OCI-LY3 (cell line): ENCODE measurements around the gene MAPKAPK2.

Experiments
- H2AFZ ChIP-seq: fragments of 200-600, 300-600 bp; shearing (Covaris generic); 2 replicates; pipeline ENCODE4 v1.6.0; 2014; ENCODE audit warnings: antibody characterized with exemption, low read depth, low read length
- H3K27ac ChIP-seq: fragments of 200-600, 300-600 bp; sonication (generic); 2 replicates; pipeline ENCODE4 v1.5.1; 2014; ENCODE audit warnings: mild to moderate bottlenecking, low read length, moderate library complexity, mixed read lengths
- H3K27me3 ChIP-seq: fragments of 200-600, 300-600 bp; sonication (generic); 2 replicates; pipeline ENCODE4 v1.6.1; 2014; ENCODE audit warnings: low read depth, low read length, mixed read lengths
- H3K36me3 ChIP-seq: fragments of 200-600, 300-600 bp; sonication (generic); replicated peaks from 2 replicates; pipeline ENCODE3; 2014; ENCODE audit warnings: low read depth, low read length, mixed read lengths
- H3K4me1 ChIP-seq: fragments of 300-600, 200-600 bp; sonication (generic); 2 replicates; pipeline ENCODE4 v1.6.1; 2014; ENCODE audit warnings: low read length, mixed read lengths
- H3K4me2 ChIP-seq: fragments of 200-600, 300-600 bp; sonication (generic); 2 replicates; pipeline ENCODE4 v1.6.1; 2014; ENCODE audit warnings: low read length, mixed read lengths
- H3K4me3 ChIP-seq: fragments of 300-600, 200-600 bp; sonication (generic); 2 replicates; pipeline ENCODE4 v1.5.1; 2014; ENCODE audit warnings: antibody characterized with exemption, mild to moderate bottlenecking, low read length, moderate library complexity
- H3K79me2 ChIP-seq: fragments of 300-600, 200-600 bp; shearing (Covaris generic); 2 replicates; pipeline ENCODE4 v1.6.1; 2014; ENCODE audit warnings: mild to moderate bottlenecking, low read length, mixed read lengths
- H3K9ac ChIP-seq: fragments of 300-600, 200-600 bp; shearing (Covaris generic); 2 replicates; pipeline ENCODE4 v1.6.0; 2014; ENCODE audit warnings: mild to moderate bottlenecking, low read length, moderate library complexity
- H3K9me3 ChIP-seq: fragments of 200-600, 300-600 bp; shearing (Covaris generic); 2 replicates; pipeline ENCODE4 v1.6.1; 2014; ENCODE audit warnings: low read length, mixed read lengths; ENCODE audit not compliant: insufficient read depth
- H4K20me1 ChIP-seq: fragments of 200-600, 300-600 bp; sonication (generic); 2 replicates; pipeline ENCODE4 v1.6.1; 2016; ENCODE audit warnings: low read length, mixed read lengths; ENCODE audit not compliant: insufficient read depth
- EZH2phosphoT487 ChIP-seq: fragments of 200-600 bp; shearing (Covaris generic); IDR thresholded peaks from 2 replicates; pipeline ENCODE4 v1.6.1; 2018; ENCODE audit warnings: antibody characterized with exemption, mixed run types, low read depth
- TF ChIP-seq, protein P1 (sequence below): fragments of 200-600, 300-600 bp; sonication (generic); IDR thresholded peaks from 2 replicates; pipeline ENCODE4 v1.5.1; 2014; ENCODE audit warnings: antibody characterized with exemption, low read length, low read depth

Gene MAPKAPK2

DNA sequence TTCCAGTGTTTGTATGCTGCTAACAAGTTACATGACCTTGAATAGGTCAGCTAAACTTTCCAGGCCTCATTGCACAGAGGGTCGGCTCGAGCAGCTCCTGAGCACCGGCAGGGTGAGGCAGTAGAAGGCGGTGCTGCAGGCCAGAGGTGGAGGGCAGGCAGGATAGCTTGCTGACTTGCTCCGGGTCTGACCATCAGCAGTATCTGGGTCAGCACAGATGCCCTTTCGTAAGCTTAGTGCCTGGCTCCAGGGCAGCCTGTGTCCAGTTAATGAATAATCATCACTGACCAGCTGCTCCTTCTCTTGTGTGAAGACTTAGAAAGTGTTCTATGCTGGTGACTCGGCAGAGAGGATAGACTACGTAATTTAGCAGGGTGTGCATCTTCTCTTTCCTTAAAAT lies 6.9 kb downstream of the MAPKAPK2 start:
- TF ChIP-seq, protein P1, sequence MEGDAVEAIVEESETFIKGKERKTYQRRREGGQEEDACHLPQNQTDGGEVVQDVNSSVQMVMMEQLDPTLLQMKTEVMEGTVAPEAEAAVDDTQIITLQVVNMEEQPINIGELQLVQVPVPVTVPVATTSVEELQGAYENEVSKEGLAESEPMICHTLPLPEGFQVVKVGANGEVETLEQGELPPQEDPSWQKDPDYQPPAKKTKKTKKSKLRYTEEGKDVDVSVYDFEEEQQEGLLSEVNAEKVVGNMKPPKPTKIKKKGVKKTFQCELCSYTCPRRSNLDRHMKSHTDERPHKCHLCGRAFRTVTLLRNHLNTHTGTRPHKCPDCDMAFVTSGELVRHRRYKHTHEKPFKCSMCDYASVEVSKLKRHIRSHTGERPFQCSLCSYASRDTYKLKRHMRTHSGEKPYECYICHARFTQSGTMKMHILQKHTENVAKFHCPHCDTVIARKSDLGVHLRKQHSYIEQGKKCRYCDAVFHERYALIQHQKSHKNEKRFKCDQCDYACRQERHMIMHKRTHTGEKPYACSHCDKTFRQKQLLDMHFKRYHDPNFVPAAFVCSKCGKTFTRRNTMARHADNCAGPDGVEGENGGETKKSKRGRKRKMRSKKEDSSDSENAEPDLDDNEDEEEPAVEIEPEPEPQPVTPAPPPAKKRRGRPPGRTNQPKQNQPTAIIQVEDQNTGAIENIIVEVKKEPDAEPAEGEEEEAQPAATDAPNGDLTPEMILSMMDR: no peak
- TF ChIP-seq EZH2phosphoT487: no peak
- Histone ChIP-seq H3K9ac (no peak overlapping the region), H3K4me3 (no peak overlapping the region), H3K27ac (no peak overlapping the region), H4K20me1 (peaks cover 99% of the 10 kb centered on the region), H3K27me3 (no peaks in the 10 kb centered on the region), H2AFZ (no peak overlapping the region), H3K36me3 (peaks cover 23% of the 10 kb centered on the region), H3K79me2 (peaks cover 99% of the 10 kb centered on the region), H3K4me1 (peaks cover 25% of the 10 kb centered on the region), H3K9me3 (no peaks in the 10 kb centered on the region), H3K4me2 (no peak overlapping the region)

DNA sequence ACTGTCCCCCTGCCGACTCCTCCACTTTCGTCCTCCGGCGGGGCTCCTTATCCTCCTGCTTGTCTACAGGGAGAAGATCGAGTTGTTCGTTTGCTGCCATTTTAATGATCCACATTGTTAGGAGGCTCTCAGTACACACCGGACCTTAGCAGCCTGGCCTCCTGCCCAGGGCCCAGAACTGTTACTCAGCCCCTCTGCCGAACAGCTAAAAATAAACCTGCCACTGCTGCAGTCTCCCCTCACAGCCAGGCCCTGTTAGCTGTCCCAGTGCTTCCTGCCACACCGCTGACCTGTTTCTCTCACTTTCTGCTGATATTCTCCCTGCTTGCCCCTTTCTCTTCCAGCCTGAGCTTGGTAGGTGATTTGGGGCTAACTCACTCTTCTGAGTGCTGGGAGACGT lies 8.3 kb downstream of the MAPKAPK2 start:
- Histone ChIP-seq H4K20me1 (peaks cover 99% of the 10 kb centered on the region), H3K9ac (no peak overlapping the region), H3K4me2 (no peak overlapping the region), H3K27me3 (no peaks in the 10 kb centered on the region), H3K9me3 (no peaks in the 10 kb centered on the region), H2AFZ (no peak overlapping the region), H3K79me2 (peaks cover 99% of the 10 kb centered on the region), H3K4me1 (peaks cover 14% of the 10 kb centered on the region), H3K27ac (no peak overlapping the region), H3K36me3 (peaks cover 35% of the 10 kb centered on the region), H3K4me3 (no peak overlapping the region)
- no peak for TF ChIP-seq EZH2phosphoT487
- TF ChIP-seq, protein P1: no peak

DNA sequence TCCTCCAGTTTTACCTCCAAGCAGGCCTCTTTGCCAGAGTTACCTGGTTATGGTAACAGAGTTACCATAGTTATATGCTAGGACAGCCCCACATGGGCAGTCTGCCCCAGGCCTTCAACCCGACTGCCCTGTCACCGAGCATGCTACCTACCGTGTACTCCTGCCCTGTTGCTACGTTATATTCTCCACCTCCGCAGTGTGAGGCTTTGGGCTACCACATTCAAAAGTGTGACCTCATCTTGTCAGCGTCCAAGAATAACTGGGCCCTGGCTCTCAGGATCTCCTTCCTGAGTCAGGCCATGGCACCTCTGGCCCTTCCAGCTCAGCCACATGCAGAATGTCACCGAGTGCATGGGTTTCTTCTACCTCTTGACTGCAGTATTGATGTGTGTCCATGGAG lies 8.9 kb downstream of the MAPKAPK2 start:
- TF ChIP-seq, protein P1: no peak
- TF ChIP-seq EZH2phosphoT487: no peak
- H3K79me2 ChIP-seq: peaks cover 98% of the 10 kb centered on the region
- no peak overlapping the region for H2AFZ ChIP-seq
- H3K4me1 ChIP-seq: peaks cover 14% of the 10 kb centered on the region
- H3K36me3 ChIP-seq: peaks cover 40% of the 10 kb centered on the region
- H4K20me1 ChIP-seq: peaks cover 99% of the 10 kb centered on the region
- H3K27me3 ChIP-seq: no peaks in the 10 kb centered on the region
- no peak overlapping the region for H3K27ac ChIP-seq
- H3K9me3 ChIP-seq: no peaks in the 10 kb centered on the region
- H3K9ac ChIP-seq: no peak overlapping the region
- H3K4me2 ChIP-seq: no peak overlapping the region
- H3K4me3 ChIP-seq: no peak overlapping the region

DNA sequence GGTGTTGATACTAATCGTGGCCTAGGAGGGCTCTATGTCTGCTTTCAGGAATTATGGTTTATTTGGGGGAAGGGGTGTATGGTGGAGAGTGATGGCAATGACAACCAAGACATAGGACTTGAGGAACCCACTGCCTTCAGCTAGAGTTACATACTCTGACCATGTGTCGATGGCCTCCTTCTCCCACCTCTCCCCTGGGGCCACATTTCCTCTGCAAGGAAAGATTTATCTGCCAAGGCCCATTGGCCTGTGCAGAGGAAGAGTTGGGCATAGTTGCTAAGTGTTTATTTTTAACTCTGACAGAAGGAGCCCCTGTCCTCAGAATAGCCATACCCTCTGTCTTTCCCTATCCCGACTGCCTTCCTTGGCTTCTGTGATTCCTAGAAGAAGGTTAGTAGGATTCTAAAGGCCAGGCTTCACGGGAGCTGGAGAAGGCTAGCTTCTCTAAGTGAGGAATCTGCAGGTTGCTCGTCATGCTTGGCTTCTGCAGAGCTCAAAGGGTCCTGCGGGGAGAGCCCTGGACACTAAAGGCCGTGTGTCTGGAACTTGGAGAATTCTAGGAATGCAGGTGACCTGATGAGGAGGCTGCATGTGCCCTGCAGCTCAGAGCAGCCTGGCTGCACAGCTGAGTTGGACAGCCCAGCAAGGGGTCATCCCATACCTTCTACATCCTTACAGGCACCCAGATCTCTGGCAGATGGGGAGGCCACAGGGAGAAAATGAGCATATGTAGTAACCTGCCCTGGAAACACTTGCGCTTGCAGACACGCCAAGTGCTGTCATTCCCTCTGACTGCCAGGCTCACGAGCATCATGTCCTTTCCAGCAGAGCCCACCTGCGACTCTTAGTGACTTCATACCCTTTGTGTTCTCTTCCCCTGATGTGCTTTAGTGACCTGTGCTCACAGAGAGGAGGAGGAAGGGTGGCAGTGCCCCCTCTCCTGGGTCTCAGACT lies 9.7 kb downstream of the MAPKAPK2 start:
- TF ChIP-seq EZH2phosphoT487: no peak
- Histone ChIP-seq H2AFZ (no peak overlapping the region), H3K9me3 (no peaks in the 10 kb centered on the region), H3K27ac (no peak overlapping the region), H3K79me2 (peaks cover 98% of the 10 kb centered on the region), H3K36me3 (peaks cover 41% of the 10 kb centered on the region), H3K27me3 (no peaks in the 10 kb centered on the region), H3K4me3 (no peak overlapping the region), H3K4me1 (peaks cover 14% of the 10 kb centered on the region), H4K20me1 (peaks cover 99% of the 10 kb centered on the region), H3K4me2 (no peak overlapping the region), H3K9ac (no peak overlapping the region)
